HG03457 (cell line): ENCODE data around the gene HPCA.
"Not testable (repeated sequence)": the region's sequence is repeated elsewhere in the genome, so short reads cannot be mapped to it uniquely, and the experiment has no call there.

ENCODE experiments used
- ATAC-seq: cut with Tn5 transposase; IDR thresholded peaks from one replicate; pipeline ENCODE4 v1.9.1; 2021; ENCODE audit warnings: moderate number of reproducible peaks; ENCODE audit not compliant: unreplicated experiment

The HPCA gene

DNA sequence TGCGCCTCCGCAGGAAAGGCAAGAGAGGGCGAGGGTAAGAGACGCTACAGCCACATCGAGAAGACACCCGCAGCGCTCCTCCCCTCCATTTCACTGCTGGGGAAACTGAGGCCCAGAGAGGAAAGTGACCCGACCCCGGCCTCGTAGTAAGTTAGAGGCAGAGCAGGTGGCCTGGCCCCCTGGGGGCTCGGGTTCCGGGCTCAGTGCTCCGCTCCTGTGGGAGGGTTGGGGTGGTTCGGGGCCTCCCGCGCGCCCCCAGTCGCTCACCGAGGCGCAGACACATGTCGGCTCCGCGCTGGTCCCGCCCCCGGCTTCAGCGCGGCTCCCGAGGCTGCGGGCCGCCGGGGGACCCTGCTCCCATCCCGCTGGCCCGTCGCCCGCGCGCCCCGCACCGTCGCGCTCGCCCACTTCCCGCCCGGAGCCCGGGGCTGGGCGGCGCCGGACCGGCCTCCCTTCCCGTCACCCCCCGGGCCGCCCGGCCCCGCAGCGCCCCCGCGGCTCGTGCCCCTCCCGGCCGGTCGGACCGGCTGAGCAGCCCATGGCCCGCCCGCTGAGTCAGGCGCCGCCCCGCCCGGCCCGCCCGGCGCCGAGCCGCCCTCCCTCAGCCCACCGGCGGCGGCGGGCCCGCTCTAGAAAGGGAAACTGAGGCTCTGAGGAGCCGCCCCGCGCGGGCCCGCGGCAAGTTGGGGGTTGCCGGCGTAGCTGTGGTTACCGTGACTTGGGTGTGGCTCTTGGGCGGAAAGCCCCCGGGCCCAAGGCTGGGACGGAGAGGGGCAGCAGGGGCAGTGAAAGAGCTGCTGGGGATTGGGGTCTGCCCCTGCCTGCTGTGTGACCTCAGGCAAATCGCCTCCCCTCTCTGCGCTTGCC is 14.9 kb downstream of the HPCA start, which contains the start of gene TMEM54:
TSS of gene TMEM54 (minus strand) at position 434 of the 867 bp plus-strand sequence. CDS start at position 283, 151 bp downstream.
- no peak for ATAC-seq

DNA sequence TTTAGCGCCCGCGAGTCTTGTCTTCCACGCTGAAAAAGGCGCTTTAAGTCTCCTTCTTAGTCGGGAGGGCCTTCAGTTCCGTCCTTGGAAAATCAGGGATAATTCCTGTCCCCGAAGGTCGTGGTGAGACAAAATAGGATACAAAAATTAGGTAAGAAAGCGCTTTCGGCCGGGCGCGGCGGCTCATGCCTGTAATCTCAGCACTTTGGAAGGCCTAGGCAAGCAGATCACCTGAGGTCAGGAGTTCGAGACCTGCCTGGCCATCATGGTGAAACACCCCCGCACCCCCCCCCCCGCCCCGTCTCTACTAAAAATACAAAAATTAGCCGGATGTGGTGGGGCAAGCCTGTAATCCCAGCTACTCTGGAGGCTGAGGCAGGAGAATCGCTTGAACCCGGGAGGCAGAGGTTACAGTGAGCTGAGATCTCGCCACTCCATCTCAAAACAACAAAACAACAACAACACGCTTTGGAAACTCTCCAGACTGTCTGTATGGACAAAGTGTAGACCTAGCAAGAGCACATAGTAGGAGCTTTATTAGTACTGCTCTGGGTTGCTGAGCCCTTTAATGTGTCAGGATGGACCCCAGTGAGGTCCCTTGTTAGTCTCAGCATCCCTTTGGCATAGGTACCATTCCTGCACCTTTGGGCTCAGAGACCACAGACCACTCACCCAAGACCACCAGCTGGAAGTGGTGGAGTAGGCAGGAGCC is 15.7 kb downstream of the HPCA start:
- ATAC-seq: no peak

DNA sequence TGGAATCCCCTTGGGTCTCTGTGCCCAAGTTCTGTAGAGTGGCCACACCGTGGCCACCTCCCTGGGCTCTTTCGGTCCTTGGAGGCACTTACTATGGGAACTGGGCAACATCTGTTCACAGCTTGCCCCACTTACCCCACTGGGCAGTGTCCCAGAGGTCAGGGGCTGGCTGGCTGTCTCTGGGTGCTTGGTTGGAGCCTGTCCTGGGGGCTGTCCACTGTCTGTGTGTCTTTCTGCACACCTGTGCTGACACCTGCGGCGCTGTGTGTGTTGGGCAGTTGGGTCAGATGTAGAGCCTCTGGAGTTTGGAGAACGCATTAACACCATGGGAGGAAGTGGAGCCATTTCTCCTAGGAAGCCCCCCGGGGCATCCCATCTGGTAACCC is 16.2 kb downstream of the HPCA start:
- ATAC-seq: no peak

DNA sequence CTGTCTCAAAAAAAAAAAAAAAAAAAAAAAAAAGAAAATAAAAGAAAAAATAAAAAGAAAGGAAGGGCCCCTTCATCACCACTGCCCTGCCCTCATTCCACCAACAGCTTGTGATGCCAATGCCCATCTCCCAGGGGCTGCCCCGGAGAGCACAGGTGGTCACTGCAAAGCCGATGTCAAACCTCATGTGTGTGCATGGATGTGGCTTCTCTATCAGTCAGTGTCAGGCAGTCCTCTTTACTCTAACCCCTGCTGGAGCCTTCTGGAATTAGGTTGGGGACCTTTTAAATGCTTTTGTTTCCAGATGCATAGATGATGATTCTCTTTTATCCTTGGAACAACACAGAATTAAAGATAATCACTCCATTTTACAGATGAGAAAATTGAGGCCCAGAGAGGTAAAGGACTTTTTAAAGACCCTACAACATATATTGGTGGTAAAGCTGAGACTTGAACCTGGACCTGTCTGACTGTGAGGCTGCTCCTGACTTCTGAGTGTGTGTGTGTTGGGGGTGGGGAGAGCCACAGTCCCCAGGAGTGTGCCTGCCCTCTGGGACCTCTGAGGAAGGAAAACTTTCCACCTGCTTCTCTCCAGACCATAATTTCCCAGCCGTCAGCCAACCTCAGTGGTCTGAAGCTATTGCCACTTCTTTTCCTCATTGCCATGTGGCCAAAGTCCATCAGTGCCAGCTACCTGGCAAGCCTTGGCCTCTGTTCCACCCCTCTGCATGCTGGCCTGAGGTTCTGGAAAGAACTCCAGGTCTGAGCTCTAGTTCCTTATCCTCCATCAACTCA is 17.9 kb downstream of the HPCA start:
- ATAC-seq: no peak

DNA sequence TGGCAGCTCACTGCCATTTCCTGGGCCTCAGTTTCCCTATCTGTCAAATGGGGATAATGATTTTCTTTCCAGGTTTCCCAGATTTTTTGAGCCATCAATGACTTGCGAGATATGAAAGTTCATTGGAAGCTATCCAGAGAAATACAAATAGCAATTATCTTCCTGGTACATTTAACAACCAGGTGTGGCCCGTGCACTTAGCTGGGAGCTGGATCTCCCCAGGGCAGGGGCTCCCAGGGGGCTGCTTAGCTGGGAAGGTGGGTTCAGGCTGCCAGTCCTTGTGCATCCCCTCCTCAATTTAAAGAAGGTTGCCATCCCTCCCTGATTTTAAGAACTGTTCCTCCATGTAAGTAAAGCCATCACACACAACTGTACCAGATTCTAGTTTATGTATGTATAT is 18.5 kb downstream of the HPCA start:
- ATAC-seq: no peak

DNA sequence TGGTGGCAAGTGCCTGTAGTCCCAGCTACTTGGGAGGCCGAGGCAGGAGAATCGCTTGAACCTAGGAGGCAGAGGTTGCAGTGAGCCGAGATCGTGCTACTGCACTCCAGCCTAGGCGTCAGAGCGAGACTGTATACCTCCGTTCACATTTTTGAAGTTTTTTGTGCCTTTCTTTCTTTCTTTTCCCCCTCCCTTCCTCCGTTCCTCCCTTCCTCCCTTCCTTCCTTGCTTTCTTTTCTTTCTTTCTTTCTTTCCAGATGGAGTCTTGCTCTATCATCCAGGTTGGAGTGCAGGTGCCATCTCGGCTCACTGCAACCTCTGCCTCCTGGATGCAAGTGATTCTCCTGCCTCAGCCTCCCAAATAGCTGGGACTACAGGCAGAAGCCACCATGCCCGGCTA is 19.3 kb downstream of the HPCA start:
- not testable (repeated sequence) for ATAC-seq

DNA sequence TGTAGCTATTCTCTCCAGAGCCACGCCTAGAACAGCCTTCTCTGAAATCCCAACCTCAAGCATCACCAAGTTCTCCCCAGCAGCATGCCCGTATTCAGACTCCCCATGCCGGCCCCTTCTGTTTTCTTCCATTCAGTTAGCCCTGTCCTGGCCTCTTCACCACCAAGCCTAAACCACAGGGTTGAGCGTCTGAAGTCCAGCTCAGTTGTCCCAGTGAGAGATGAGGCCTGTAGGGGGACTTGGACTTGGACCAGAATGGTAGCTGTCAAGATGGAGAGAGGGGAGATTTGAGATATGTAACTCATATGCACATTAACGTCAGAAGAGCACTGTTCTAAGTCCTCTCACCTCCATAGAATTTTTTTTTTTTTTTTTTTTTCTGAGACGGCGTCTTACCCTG is 20.4 kb downstream of the HPCA start:
- ATAC-seq: no peak

DNA sequence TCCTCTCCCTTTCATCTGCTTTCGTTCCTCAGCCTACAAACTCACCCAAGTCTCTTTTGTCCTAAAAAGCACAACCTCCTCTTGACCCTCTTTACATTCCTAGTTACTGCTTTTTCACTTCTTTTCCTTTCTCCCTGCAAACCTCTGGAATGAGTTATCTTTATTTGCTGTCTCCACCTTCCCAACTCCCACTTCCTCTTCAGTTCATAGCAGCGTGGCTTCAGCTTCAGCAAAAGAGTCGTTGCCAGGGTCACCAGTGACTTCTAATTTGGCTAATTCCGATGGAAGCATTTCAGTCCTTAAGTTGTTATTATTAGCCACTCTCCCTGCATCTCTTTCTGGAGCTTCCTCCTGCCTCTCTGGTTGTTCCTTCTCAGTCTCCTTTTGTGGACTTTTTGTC is 21.1 kb downstream of the HPCA start:
- no peak for ATAC-seq

DNA sequence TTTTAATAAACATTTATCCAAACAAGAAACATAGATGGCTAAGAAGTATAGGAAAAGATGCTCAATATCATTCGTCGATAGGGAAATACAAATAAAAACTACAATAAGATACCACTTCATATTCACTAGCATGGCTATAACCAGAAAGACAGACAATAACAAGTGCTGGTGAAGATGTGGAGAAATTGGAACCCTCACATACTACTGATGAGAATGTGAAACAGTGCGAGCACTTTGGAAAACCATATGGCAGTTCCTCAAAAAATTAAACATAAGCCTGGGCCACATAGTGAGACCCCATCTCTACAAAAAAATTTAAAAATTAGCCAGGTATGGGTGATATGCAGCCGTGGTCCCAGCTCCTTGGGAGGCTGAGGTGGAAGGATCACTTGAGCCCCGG is 24.0 kb downstream of the HPCA start:
- no peak for ATAC-seq

DNA sequence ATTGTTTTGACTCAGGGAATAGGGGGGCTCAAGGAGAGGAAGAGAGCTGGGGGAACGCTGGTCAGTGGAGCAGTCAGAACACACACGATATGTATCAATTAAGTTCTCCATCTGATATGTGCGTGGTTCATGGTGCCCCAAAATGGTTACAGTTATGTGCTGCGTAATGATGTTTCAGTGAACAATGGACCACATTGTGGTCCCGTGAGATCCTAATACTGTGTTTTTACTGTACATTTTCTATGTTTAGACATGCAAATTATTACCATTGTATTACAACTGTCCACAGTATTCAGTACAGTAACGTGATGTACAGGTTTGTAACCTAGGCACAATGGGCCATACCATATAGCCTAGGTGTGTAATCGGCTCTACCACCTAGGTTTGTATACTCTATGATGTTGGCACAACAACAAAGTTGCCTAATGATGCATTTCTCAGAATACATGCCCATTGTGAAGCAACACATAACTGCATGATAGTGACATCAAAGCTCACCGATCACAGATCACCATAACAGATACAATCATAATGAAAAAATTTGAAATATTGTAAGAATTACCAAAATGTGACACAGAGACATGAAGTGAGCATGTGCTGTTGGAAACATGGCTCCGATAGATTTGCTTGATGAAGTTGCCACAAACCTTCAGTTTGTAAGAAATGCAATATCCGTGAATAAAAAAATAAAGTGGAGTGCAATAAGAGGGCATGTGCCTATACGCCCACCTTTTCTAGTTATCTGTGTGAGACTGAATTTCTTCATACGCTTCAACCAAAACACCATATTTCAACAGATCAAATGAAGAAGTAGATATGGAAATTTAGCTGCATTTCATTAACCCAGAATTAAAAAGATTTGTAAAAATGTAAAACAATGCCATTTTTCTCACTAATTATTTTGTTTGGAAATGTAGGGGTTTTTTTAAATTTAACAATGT is 29.7 kb downstream of the HPCA start:
- no peak for ATAC-seq

DNA sequence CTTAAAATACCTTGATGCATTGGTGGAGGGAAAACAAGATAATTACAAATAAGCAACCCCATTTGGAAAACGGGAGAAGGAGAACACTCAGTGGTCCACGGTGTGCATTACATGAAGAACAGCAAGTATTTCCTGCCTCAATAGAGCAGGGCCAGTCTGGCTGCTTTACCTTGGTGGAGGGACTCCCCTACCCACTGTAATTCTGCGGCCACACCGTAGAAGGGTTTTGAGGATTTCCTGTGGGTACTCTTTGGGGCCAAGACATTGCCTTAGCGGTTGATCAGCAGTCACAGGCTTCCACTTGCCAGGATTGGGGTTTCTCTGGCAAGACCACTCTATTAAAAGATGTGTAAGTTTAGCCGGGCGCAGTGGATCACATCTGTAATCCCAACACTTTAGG is 31.2 kb downstream of the HPCA start:
- ATAC-seq: no peak

DNA sequence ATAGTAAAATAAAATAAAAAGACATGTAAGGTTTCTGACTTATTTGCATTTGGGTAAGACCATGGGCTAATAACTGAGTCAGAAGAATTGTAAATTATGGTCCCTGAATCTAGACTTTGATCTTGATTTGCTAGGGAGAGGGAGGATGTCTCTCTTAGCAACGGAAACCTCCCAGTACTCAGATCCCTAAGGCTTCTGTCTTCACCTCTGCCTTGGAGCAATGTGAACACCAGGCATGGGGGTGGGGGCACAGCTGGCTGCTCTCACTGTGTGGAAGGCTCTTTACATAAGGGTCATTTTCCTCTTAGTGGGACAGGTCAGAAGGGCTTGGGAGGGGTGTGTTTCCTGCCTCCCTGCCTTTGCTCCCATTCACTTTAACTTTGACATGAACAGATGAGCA is 31.9 kb downstream of the HPCA start:
- ATAC-seq: no peak

DNA sequence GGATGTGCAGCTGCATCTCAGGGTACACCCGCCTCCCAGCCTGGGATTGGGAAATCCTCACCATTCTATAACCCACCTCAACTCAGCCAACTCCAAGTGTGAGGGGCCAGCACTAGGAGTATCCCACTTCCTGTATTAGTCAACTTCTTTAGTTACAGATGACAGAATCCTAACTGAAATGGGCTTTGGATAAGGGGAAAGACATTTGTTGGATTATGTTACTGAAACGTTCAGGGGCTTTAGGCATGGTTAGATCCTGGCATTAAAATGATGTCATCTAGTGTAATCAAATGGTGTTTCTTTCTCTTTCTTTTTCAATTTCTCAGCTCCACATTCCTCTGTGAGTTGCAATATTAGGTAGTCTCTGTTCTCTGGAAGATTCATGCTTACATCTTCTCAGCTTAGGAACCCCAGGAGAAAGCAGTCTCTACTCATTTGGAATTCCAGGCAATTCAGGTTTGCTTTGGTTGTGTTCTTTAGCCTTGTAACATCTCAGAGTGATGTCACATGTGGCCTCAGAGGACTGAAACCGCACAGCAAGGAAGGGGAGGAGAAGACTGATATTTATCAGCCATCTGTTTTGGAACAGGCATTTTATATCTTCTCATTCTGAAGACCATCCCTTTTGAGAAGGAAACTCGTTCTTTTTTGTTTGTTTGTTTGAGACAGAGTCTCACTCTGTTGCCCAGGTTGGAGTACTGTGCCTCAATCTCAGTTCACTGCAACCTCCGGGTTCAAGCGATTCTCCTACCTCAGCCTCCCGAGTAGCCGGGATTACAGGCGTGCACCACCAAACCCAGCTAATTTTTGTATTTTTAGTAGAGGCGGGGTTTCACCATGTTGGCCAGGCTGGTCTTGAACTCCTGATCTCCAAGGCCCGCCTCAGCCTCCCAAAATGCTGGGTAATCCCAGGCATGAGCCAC is 33.8 kb downstream of the HPCA start:
- ATAC-seq: no peak

DNA sequence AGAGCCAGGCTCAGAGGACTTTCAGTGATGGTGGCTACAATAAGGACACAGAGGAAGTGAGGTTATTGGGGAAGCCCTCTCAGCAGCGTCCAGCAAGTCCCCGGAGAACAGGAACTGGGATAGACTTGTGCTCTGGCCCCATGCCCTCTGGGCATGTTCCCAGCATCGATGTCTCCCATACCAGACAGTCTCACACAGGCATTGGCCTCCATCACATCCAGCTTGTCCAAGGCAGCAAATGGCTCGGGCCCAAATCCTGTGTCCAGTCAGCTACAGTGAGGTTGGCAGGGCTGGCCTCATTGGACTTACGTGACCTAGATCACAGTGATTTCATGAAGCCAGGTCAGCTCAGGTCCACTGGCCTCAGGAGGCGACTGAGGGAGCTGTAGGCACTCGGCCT is 34.5 kb downstream of the HPCA start:
- no peak for ATAC-seq

DNA sequence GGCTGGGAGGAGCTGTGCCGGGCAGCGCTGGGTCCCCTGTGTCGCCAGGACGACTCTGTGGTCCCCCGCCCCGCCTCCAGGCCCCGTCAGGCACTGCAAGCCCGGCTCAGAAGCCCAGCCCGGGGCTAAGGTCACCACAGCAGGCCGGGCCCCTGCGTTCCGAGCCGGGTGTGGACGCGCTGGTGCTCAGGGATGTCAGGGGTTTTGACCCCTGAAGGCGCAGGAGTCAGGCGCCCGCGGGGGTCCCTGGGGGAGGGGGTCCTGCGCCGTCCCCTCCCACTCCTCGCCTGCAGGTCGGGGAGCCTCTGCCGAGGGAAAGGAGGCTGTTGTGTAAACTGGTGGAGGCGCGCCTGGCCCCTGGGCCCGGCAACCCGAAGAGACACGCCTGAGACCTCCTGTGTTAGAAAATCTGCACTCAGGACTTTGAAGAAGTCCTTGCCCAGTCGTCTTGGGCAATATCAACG is 38.6 kb downstream of the HPCA start:
- ATAC-seq: no peak

DNA sequence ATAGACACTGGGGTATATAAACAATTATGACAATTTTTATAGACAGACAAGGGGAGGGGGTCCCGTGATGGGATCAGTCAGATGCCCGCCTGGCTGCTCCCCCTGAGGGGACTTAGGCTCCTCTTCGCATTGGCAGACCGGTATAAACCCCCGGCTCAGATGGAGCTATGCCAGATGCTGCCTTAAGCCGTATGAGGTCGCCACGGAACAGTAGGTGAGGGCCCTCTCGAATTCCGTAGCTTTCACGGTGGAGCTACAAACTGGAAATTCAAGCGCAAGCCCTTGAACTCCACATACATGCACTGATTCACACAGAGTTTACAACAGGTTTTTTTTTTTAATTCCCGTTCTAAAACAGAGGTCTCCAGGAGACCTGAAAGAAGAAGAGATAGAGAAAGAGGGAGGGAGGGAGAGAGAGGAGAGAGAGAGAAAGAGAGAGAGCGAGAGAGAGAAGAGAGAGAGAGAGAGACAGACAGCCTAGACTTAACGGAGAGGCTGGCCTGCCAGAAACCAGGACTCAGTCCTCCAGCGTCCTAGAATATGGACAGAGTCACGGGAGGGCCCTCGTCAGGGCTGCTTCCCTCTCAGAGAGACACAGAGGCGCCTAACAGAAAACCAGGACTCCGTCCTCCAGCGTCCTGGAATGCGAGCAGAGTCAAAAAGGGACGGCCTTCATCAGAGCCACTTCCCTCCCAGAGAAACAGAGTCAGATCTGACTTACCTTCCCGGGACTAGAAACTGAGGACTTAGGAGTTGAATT is 39.3 kb downstream of the HPCA start:
- no peak for ATAC-seq

DNA sequence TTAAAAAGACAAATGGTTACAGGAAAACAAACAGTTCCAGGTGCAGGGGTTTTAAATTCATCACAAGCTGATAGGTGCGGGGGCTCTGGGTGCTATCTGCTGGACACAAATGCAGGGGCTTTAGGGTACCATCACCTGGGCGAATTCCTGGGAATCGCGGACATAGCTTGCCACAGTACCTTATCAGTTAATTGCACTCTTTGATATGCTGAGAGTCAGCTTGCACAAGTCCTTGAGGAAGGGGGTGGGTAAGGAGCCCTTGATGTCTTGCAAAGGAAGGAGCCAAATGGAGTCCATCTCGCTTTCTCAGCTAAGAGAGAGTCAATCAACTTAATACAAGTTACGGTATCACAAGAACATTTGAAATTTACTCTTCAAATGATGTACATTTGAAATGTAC is 40.3 kb downstream of the HPCA start:
- no peak for ATAC-seq

DNA sequence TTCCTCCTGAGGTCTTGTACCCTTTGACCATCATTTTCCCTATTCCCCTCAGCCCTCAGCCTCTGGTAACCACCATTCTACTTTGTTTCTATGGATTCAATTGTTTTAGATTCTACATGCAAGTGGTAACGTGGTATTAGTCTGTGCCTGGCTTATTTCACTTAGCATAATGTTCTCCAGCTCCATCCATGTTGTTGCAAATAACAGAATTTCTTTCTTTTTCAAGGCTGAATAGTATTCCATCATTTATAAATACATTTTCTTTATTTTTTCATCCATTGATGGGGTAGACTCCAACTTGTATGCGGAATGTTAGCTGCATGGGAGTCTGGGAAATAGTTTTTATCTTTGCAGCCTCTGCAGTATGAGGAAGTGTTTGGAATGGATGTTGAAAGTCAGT is 41.1 kb downstream of the HPCA start:
- ATAC-seq: no peak

DNA sequence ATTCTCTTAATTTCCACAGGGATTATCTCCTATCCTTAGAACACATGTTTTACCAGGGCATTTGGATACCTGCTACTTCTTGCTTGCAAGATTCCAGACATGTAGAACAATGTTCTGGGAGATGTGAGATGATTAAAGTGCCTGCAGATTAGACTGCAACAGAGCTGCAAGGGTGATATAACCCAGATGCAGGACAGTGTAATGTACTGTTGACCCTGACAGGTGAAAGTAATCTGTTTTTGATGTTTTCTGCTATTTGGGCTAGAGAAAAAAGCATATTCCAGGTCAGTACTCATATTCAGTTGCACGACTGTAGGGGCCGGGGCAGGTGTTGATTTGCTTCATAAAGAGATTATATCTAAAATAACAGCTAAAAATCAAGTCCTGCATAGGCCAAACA is 42.0 kb downstream of the HPCA start:
- no peak for ATAC-seq
